CD4-positive, alpha-beta T cell treated with Interferon alpha-2 for 1 hour (primary cell): ENCODE results near the gene KIAA0825.
A peak's percentile ranks its signal among the peaks of the same experiment; 100 is the strongest.
"Not testable (repeated sequence)": the region's sequence is repeated elsewhere in the genome, so short reads cannot be mapped to it uniquely, and the experiment has no call there.

Source experiments
- DNase-seq, 2 donors: peaks; one replicate each; pipeline ENCODE4 v3.0.0-alpha.2; 2020 to 2022

The KIAA0825 gene

GRCh38 chr5:94240134-94240533 lies 378.3 kb downstream of the KIAA0825 start:
- DNase-seq: no peak

- DNase-seq: no peak
These were observed 379.1 kb downstream of the KIAA0825 start for GRCh38 chr5:94239266-94239665.

GRCh38 chr5:94234987-94235386 lies 383.4 kb downstream of the KIAA0825 start:
- no peak for DNase-seq

- DNase-seq: no peak
These were observed 389.6 kb downstream of the KIAA0825 start for GRCh38 chr5:94228791-94229190.

GRCh38 chr5:94223235-94223634 lies 395.2 kb downstream of the KIAA0825 start:
- DNase-seq: peak in 1 of 2 donors; percentile 3

GRCh38 chr5:94218374-94218773 lies 400.0 kb downstream of the KIAA0825 start:
- DNase-seq: no peak

GRCh38 chr5:94217745-94218144 lies 400.7 kb downstream of the KIAA0825 start:
- no peak for DNase-seq

GRCh38 chr5:94217216-94217615 lies 401.2 kb downstream of the KIAA0825 start:
- DNase-seq: no peak

- no peak for DNase-seq
These were observed 405.9 kb downstream of the KIAA0825 start for GRCh38 chr5:94212476-94212875.

- no peak for DNase-seq
These were observed 408.5 kb downstream of the KIAA0825 start for GRCh38 chr5:94209774-94210355.

- DNase-seq: no peak
These were observed 409.1 kb downstream of the KIAA0825 start for GRCh38 chr5:94209272-94209671.

GRCh38 chr5:94199566-94199965 lies 418.8 kb downstream of the KIAA0825 start:
- no peak for DNase-seq

- no peak for DNase-seq
These were observed 420.4 kb downstream of the KIAA0825 start for GRCh38 chr5:94197970-94198369.

GRCh38 chr5:94196953-94197352 lies 421.5 kb downstream of the KIAA0825 start:
- DNase-seq: no peak

GRCh38 chr5:94192658-94193391 lies 425.6 kb downstream of the KIAA0825 start:
- no peak for DNase-seq

GRCh38 chr5:94191604-94192003 lies 426.8 kb downstream of the KIAA0825 start:
- DNase-seq: no peak

- no peak for DNase-seq
These were observed 429.7 kb downstream of the KIAA0825 start for GRCh38 chr5:94188725-94189124.

GRCh38 chr5:94184870-94185269 lies 433.5 kb downstream of the KIAA0825 start:
- no peak for DNase-seq

- DNase-seq: no peak
These were observed 436.5 kb downstream of the KIAA0825 start for GRCh38 chr5:94181895-94182294.

GRCh38 chr5:94180761-94181160 lies 437.6 kb downstream of the KIAA0825 start:
- DNase-seq: no peak

- no peak for DNase-seq
These were observed 442.5 kb downstream of the KIAA0825 start for GRCh38 chr5:94175912-94176311.

GRCh38 chr5:94174748-94175411 lies 443.5 kb downstream of the KIAA0825 start:
- DNase-seq: no peak

- DNase-seq: no peak
These were observed 445.3 kb downstream of the KIAA0825 start for GRCh38 chr5:94173100-94173499.

GRCh38 chr5:94171070-94171469 lies 447.3 kb downstream of the KIAA0825 start:
- DNase-seq: not testable (repeated sequence)
